ENCODE results near the gene DUSP9. TPM values are rescaled to one million over a fixed set of nuclear protein-coding genes. Genes with fewer than 3 reads are reported as not detected.

The DUSP9 gene
- polyA plus RNA-seq, 1 experiment: not detected

DNA sequence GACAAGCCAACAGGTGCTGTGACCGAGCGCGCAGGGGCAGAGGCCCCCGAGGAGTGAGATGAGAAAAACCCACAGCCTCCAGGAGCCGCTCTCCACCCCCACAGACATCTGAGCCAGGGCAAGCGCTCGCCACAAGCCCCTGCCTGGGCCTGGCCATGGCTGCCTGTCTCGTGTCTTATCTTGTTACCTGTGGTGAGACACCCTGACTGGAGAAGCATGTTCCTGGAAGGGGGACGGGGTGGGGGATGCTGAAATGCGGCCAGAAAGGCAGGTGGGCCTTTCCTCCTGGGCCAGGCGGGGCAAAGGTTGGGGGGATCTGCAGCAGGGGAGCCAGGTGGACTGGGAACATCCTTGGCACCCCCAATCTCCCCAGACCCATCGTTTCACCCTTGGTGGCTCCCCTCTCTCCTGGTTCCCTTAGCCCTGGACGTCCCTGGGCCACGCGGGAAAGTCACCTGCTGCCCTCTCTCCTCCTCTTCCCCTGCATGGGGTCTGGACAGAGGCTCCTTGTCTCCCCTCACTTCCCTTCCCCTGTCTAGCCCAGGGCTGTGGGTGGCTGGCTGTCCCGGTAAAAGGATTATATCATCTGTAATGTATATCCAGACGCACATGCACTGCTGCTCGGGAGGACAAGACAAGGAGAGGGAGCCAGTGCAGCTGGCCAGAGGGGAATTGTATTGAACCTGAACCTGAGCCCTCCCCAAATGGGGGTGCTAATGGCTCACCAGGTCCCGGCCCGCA lies 8.4 kb upstream of the DUSP9 start:
- H3K27me3 ChIP-seq (ENCODE audit: control insufficient read depth, insufficient read depth, low read length): peaks cover 21% of the 10 kb centered on the region
- no peak overlapping the region for H3K27ac ChIP-seq (ENCODE audit: low read depth, low read length)
- DNase-seq (ENCODE audit: low read depth, low spot score): no peak

DNA sequence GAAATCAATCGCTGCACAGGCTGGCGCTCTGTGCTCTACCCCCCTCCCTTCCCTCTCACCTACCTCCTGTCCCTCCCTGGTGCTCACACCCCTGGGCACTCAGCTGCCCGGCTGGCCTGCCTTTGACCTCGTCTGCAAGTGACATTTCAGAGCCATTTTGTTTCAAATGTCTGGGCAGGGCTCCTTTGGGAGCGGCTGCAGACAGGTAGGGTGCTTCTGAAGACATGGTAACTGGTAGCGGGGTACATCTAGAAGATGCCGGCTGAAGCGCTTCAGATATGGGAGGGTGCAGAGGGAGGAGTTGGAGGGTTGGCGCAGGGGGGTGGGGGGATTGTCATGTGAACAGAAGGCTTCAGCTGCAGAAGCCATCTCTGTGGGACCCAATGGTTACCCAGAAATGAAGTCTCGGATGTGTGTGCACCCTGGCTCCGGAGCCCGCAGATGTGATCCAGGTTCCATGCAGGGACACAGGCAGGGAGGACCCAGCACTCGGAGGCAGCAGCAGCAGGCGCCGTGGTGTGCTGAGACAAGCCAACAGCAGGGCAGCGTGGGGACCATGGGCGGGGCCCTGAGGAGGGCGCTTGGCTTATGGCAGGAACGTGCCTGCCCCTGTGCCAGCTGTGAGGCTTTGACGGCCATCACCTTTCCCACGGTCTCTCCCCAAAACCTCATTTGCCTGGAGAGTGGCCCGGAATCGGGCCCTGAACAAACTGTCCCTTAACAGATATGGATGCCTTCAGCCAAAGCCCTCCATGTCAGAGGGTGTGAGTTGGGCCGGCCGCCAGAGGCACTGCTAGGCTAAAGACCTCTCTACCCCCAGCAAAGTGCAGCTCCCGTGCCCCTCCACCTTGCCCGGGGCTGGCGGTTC lies 7.6 kb upstream of the DUSP9 start:
- no peak overlapping the region for H3K4me3 ChIP-seq (ENCODE audit: low read depth, low read length)
- H3K27me3 ChIP-seq (ENCODE audit: control insufficient read depth, insufficient read depth, low read length): peaks cover 22% of the 10 kb centered on the region
- TF ChIP-seq, protein P1, sequence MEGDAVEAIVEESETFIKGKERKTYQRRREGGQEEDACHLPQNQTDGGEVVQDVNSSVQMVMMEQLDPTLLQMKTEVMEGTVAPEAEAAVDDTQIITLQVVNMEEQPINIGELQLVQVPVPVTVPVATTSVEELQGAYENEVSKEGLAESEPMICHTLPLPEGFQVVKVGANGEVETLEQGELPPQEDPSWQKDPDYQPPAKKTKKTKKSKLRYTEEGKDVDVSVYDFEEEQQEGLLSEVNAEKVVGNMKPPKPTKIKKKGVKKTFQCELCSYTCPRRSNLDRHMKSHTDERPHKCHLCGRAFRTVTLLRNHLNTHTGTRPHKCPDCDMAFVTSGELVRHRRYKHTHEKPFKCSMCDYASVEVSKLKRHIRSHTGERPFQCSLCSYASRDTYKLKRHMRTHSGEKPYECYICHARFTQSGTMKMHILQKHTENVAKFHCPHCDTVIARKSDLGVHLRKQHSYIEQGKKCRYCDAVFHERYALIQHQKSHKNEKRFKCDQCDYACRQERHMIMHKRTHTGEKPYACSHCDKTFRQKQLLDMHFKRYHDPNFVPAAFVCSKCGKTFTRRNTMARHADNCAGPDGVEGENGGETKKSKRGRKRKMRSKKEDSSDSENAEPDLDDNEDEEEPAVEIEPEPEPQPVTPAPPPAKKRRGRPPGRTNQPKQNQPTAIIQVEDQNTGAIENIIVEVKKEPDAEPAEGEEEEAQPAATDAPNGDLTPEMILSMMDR (IDR thresholded peaks at IDR 0.05; ENCODE audit: low read depth, low read length): no peak
- no peak for DNase-seq (ENCODE audit: low read depth, low spot score)
- POLR2A ChIA-PET: no interaction called here
- H3K27ac ChIP-seq (ENCODE audit: low read depth, low read length): no peak overlapping the region
- CTCF ChIA-PET: no interaction called here
- no peaks in the 10 kb centered on the region for H3K9me3 ChIP-seq (ENCODE audit: control insufficient read depth, insufficient read depth, low read length)

More for the DNA sequence above, 8.4 kb upstream of the DUSP9 start:
- POLR2A ChIA-PET: no interaction called here
- CTCF ChIA-PET: no interaction called here
- TF ChIP-seq, protein P1 (IDR thresholded peaks at IDR 0.05; ENCODE audit: low read depth, low read length): no peak
- no peak overlapping the region for H3K4me3 ChIP-seq (ENCODE audit: low read depth, low read length)
- H3K9me3 ChIP-seq (ENCODE audit: control insufficient read depth, insufficient read depth, low read length): no peaks in the 10 kb centered on the region

DNA sequence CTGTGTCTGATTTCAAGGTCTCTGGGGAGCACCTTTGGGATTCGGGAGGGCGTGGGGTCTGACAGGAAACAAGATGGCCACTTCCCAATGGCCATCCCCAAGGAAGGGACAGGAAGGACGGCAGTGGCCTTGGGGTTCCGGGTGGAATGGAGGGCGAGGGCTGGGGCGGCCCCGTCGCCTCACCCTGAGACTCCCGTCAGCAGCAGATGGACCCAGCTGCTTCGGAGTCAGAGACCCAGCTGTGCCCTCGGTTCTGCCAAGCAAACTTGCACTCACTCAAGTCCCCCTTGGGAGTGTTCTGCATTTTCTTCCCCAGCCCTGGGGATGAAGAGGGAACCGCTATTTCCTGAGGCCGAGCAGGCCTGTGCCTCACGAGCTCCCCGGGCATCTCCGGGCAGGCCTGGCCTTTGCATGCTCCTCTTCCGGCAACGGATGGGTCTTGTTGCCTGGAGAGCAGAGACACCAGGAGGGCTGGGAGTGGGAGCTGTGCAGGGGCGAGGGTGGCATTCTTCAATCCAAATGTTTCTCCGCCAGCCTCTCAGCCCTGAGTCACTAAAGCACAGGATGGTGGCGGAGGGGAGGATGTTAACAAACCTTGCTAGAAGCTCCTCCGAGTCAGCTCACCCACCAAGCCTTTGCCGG lies 6.8 kb upstream of the DUSP9 start:
- DNase-seq (ENCODE audit: low read depth, low spot score): no peak
- Histone ChIP-seq H3K4me3 (ENCODE audit: low read depth, low read length) (no peak overlapping the region), H3K9me3 (ENCODE audit: control insufficient read depth, insufficient read depth, low read length) (no peaks in the 10 kb centered on the region), H3K27me3 (ENCODE audit: control insufficient read depth, insufficient read depth, low read length) (peaks cover 30% of the 10 kb centered on the region), H3K27ac (ENCODE audit: low read depth, low read length) (no peak overlapping the region)
- TF ChIP-seq, protein P1 (IDR thresholded peaks at IDR 0.05; ENCODE audit: low read depth, low read length): no peak
- POLR2A ChIA-PET: no interaction called here
- CTCF ChIA-PET: no interaction called here

DNA sequence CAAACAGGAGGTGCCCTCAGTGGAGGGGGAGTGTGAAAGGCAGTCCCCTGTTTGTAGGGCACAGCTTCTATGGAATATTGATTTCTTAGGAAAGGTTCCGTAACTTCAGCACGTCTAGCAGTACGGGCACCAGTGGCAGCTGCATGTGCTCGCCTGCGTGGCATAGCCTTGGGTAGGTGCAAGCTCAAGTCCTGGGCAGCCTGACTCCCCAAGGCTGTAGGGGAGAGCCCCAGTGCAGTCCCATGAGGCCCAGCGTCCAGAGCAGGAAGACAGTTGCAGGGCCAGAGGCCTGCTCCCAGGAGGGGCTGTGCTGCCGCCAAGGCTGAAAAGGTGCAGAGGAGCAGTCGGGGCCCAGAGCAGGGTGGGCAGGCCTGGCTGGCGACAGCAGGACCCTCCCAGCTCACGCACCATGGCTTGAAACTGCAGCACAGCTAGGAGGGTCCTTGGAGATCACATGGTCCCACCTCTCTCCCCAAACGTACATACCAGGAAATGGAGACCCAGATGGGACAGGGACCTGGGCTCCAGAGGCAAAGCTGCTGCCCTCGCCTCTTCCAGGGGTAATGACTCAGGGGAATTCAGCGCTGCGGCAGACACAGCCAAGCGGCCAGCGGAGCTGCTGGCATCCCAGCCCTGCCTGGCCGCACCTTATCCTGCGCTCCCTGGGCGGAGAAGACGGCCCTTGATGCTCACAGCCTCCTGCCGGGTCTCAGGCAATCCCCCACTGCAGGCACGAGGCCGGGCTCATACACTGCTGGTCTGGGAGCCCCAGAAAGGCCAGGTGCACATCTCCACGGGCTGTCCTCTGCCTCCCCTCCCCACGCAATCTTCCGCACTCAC lies 6.0 kb upstream of the DUSP9 start:
- ChIA-PET POLR2A (no interaction called here), CTCF (no interaction called here)
- Histone ChIP-seq H3K4me3 (ENCODE audit: low read depth, low read length) (no peak overlapping the region), H3K27me3 (ENCODE audit: control insufficient read depth, insufficient read depth, low read length) (peaks cover 34% of the 10 kb centered on the region), H3K27ac (ENCODE audit: low read depth, low read length) (no peak overlapping the region), H3K9me3 (ENCODE audit: control insufficient read depth, insufficient read depth, low read length) (no peaks in the 10 kb centered on the region)
- TF ChIP-seq, protein P1 (IDR thresholded peaks at IDR 0.05; ENCODE audit: low read depth, low read length): no peak
- no peak for DNase-seq (ENCODE audit: low read depth, low spot score)
